HCT116 (cell line): ENCODE results near the gene CECR2. TPM values are rescaled to one million over a fixed set of nuclear protein-coding genes. Genes with fewer than 3 reads are reported as not detected.

Experiments
- ATAC-seq: fragments of 200-7000 bp; cut with Tn5 transposase; 2 replicates; pipeline ENCODE4 v1.9.1; 2020; ENCODE audit warnings: mild to moderate bottlenecking, moderate library complexity
- BruUV-seq: library from RNA; stranded (reverse); fragments of 400-500 nt; replicated peaks from 2 replicates; lab custom pipeline; 2021; lab: Mats Ljungman, UMichigan
- CTCF ChIA-PET: fragments of 300-600 bp; sonication (Branson Sonifier 250); formaldehyde crosslinking; loops from one replicate; lab custom pipeline; 2021; ENCODE audit warnings: antibody characterized with exemption; lab: Charles Lee
- POLR2A ChIA-PET: fragments of 300-600, 350-600 bp; sonication (Branson Sonifier 250); formaldehyde crosslinking; loops from one replicate; lab custom pipeline; 2021; ENCODE audit warnings: antibody characterized with exemption; lab: Charles Lee
- RAD21 ChIA-PET, 2 experiments: fragments of 300-600 bp; sonication (Branson Sonifier 250); formaldehyde crosslinking; loops; one replicate each; lab custom pipeline; 2023; ENCODE audit warnings: low total read pairs in 2 of 2; ENCODE audit not compliant: uncharacterized antibody in 2 of 2, unreplicated experiment in 2 of 2, low non-redundant PET in 1 of 2; lab: Charles Lee
- DNase-seq: peaks from one replicate; pipeline ENCODE4 v3.0.0-alpha.2; 2010; ENCODE audit warnings: low read depth, low spot score
- H2AFZ ChIP-seq: fragments of 200-600 bp; shearing (Covaris generic), sonication (generic); 2 replicates; pipeline ENCODE4 v1.6.1; 2017; ENCODE audit warnings: low read depth, mixed run types, mixed read lengths, antibody characterized with exemption, low read length; ENCODE audit not compliant: poor library complexity, severe bottlenecking
- H3K27ac ChIP-seq: 2 replicates; pipeline ENCODE4 v1.5.1; 2012; ENCODE audit warnings: low read depth, low read length
- H3K27me3 ChIP-seq: fragments of 200-600 bp; sonication (generic); 2 replicates; pipeline ENCODE4 v1.6.1; 2016; ENCODE audit warnings: mixed run types, low read length, mixed read lengths; ENCODE audit not compliant: insufficient read depth
- H3K36me3 ChIP-seq, 2 experiments: fragments of 200-500 bp in 1 of 2; fragments of 200-600 bp in 1 of 2; sonication (Bioruptor generic) in 1 of 2; sonication (generic) in 1 of 2; 2 replicates each; pipeline versions ENCODE4 v1.5.1 to v1.6.1; 2014 to 2016; ENCODE audit warnings: low read length in 2 of 2, inconsistent platforms in 1 of 2, mixed read lengths in 1 of 2, mixed run types in 1 of 2; ENCODE audit not compliant: insufficient read depth in 2 of 2, control insufficient read depth in 1 of 2
- H3K4me1 ChIP-seq, 2 experiments: fragments of 200-600 bp in 1 of 2; sonication (generic) in 1 of 2; 2 replicates each; pipeline versions ENCODE4 v1.5.1 to v1.6.1; 2012 to 2017; ENCODE audit warnings: low read length in 2 of 2, inconsistent platforms in 1 of 2, mild to moderate bottlenecking in 1 of 2, mixed read lengths in 1 of 2, mixed run types in 1 of 2, moderate library complexity in 1 of 2; ENCODE audit not compliant: insufficient read depth in 2 of 2, control insufficient read depth in 1 of 2
- H3K4me2 ChIP-seq: fragments of 200-600 bp; sonication (generic); 2 replicates; pipeline ENCODE4 v1.6.1; 2017; ENCODE audit warnings: mixed run types, low read length, mixed read lengths
- H3K4me3 ChIP-seq, 2 experiments: fragments of 200-600 bp in 1 of 2; sonication (generic) in 1 of 2; replicated peaks in 1 of 2; 2 replicates each; pipeline ENCODE4 v1.5.1; 2011 to 2016; ENCODE audit warnings: low read length in 2 of 2, control low read depth in 1 of 2, low read depth in 1 of 2, mild to moderate bottlenecking in 1 of 2, mixed read lengths in 1 of 2, mixed run types in 1 of 2
- H3K79me2 ChIP-seq: fragments of 200-600 bp; sonication (generic); 2 replicates; pipeline ENCODE4 v1.6.1; 2017; ENCODE audit warnings: mild to moderate bottlenecking, mixed run types, low read length, moderate library complexity, mixed read lengths; ENCODE audit not compliant: insufficient read depth
- H3K9ac ChIP-seq: fragments of 200-600 bp; sonication (generic); 2 replicates; pipeline ENCODE4 v1.6.1; 2016; ENCODE audit warnings: low read length, mixed read lengths
- H3K9me2 ChIP-seq: fragments of 200-600 bp; sonication (generic), shearing (Covaris generic); 2 replicates; pipeline ENCODE4 v1.6.1; 2017; ENCODE audit warnings: mixed run types, mild to moderate bottlenecking, moderate library complexity; ENCODE audit not compliant: insufficient read depth
- H3K9me3 ChIP-seq, 2 experiments: fragments of 200-500 bp in 1 of 2; fragments of 200-600 bp in 1 of 2; sonication (Bioruptor generic) in 1 of 2; sonication (generic) in 1 of 2; 2 replicates each; pipeline ENCODE4 v1.6.1; 2014 to 2017; ENCODE audit warnings: low read length in 2 of 2, mixed read lengths in 2 of 2, inconsistent platforms in 1 of 2, low read depth in 1 of 2, mild to moderate bottlenecking in 1 of 2, mixed run types in 1 of 2, moderate library complexity in 1 of 2; ENCODE audit not compliant: control insufficient read depth in 1 of 2, insufficient read depth in 1 of 2
- H4K20me1 ChIP-seq: fragments of 200-600 bp; sonication (generic), shearing (Covaris generic); 2 replicates; pipeline ENCODE4 v1.6.1; 2017; ENCODE audit warnings: mixed run types, mild to moderate bottlenecking, moderate library complexity; ENCODE audit not compliant: insufficient read depth
- EGR1 ChIP-seq: IDR thresholded peaks from 2 replicates; pipeline ENCODE4 v1.6.1; 2012; ENCODE audit warnings: low read depth
- EZH2 ChIP-seq: fragments of 200-600 bp; sonication (generic); IDR thresholded peaks from 2 replicates; pipeline ENCODE4 v1.6.1; 2017; ENCODE audit warnings: antibody characterized with exemption, mixed run types
- EZH2phosphoT487 ChIP-seq: fragments of 200-600 bp; IDR thresholded peaks from 2 replicates; pipeline ENCODE4 v1.6.1; 2018; ENCODE audit warnings: antibody characterized with exemption, borderline replicate concordance
- SIN3A ChIP-seq: IDR thresholded peaks from 2 replicates; pipeline ENCODE4 v1.6.1; 2012; ENCODE audit warnings: low read depth
- intact Hi-C: fragments of 100-400 bp; cut with micrococcal nuclease; formaldehyde crosslinking; loops from 2 replicates; pipeline ENCODE4 v1.10.0; 2022
- total RNA-seq: library from RNA; stranded (reverse); gene quantifications from one replicate; pipeline ENCODE4 v1.2.1, GENCODE V29; 2021; ENCODE audit not compliant: unreplicated experiment
- TF ChIP-seq, protein P1 (sequence below): IDR thresholded peaks from 2 replicates; pipeline ENCODE4 v1.6.1; 2012; ENCODE audit warnings: low read depth

CECR2 gene
- total RNA-seq, 1 experiment from 2014 or later: 6.0 TPM

DNA sequence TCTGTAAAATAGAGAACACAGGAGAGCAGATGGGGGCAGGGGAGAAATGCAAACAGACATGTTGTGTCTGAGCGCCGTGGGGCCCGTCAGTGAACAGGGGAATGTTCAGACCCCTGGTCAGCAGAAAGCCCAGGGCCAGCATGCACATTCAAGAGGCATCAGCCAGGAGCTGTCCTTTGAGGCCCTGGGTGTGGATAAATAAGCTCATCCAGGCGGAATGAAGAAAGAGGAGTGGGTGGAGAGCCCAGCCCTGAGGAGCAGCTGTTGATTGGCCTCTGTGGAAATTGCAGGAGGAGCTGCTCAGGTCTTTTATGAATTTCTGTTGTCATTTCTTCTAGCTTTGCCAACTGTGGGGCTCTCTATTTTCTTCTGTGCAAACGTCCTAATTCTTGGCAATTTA, 49.7 kb upstream of the CECR2 start (continued):
- TF ChIP-seq EZH2phosphoT487: no peak

DNA sequence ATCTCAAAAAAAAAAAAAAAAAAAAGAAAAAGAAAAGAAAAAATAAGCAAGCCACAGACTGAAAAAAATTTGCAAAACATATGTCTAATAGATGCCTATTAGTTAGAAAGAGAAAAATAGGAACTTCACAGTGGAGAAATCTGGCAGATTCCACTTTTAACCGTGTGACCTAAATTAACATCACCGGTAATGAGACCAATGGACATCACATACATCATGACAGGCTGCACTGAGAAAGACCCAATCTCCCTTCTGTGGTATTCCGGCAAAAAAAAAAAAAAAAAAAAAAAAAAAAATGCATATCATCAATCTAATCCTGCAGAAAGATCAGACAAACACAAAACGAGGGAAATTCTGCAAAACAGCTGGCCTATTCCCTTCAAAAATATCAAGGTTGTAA, 46.7 kb upstream of the CECR2 start:
- intact Hi-C loops: no loop called here
- Histone ChIP-seq H3K79me2 (no peaks in the 10 kb centered on the region), H2AFZ (no peak overlapping the region), H3K4me1 (no peaks in the 10 kb centered on the region), H3K27ac (no peak overlapping the region), H3K4me3 (no peak overlapping the region), H3K9me2 (no peaks in the 10 kb centered on the region), H4K20me1 (no peaks in the 10 kb centered on the region), H3K4me2 (no peak overlapping the region), H3K36me3 (no peaks in the 10 kb centered on the region), H3K27me3 (no peaks in the 10 kb centered on the region), H3K9me3 (no peaks in the 10 kb centered on the region), H3K9ac (no peak overlapping the region)
- CTCF ChIA-PET: interaction anchor here (0.7 kb wide), 1 partner anchor 160 kb away, joined by 3 read pairs; no protein-coding TSS in a partner anchor
- DNase-seq (no peak), ATAC-seq (no peak)
- POLR2A ChIA-PET: no interaction called here
- RAD21 ChIA-PET: no interaction called here
- TF ChIP-seq, protein P1, sequence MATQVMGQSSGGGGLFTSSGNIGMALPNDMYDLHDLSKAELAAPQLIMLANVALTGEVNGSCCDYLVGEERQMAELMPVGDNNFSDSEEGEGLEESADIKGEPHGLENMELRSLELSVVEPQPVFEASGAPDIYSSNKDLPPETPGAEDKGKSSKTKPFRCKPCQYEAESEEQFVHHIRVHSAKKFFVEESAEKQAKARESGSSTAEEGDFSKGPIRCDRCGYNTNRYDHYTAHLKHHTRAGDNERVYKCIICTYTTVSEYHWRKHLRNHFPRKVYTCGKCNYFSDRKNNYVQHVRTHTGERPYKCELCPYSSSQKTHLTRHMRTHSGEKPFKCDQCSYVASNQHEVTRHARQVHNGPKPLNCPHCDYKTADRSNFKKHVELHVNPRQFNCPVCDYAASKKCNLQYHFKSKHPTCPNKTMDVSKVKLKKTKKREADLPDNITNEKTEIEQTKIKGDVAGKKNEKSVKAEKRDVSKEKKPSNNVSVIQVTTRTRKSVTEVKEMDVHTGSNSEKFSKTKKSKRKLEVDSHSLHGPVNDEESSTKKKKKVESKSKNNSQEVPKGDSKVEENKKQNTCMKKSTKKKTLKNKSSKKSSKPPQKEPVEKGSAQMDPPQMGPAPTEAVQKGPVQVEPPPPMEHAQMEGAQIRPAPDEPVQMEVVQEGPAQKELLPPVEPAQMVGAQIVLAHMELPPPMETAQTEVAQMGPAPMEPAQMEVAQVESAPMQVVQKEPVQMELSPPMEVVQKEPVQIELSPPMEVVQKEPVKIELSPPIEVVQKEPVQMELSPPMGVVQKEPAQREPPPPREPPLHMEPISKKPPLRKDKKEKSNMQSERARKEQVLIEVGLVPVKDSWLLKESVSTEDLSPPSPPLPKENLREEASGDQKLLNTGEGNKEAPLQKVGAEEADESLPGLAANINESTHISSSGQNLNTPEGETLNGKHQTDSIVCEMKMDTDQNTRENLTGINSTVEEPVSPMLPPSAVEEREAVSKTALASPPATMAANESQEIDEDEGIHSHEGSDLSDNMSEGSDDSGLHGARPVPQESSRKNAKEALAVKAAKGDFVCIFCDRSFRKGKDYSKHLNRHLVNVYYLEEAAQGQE: no peak
- no peak for TF ChIP-seq SIN3A
- no peak for TF ChIP-seq EGR1
- no TSS peak for BruUV-seq

- no peak overlapping the region for H3K4me2 ChIP-seq
- no peak overlapping the region for H3K4me3 ChIP-seq
- no peak for ATAC-seq
- CTCF ChIA-PET: no interaction called here
- H3K4me1 ChIP-seq: no peaks in the 10 kb centered on the region
- RAD21 ChIA-PET: no interaction called here
- TF ChIP-seq EZH2: no peak
- TF ChIP-seq, all 23 proteins: peak for 0
- H2AFZ ChIP-seq: no peak overlapping the region
- no peaks in the 10 kb centered on the region for H3K9me2 ChIP-seq
- H3K27ac ChIP-seq: no peak overlapping the region
- H3K9me3 ChIP-seq: no peaks in the 10 kb centered on the region
- no peak overlapping the region for H3K9ac ChIP-seq
- no peak for DNase-seq
- no peaks in the 10 kb centered on the region for H4K20me1 ChIP-seq
- no TSS peak for BruUV-seq
- H3K79me2 ChIP-seq: no peaks in the 10 kb centered on the region
- POLR2A ChIA-PET: no interaction called here
- no peaks in the 10 kb centered on the region for H3K36me3 ChIP-seq
- intact Hi-C loops: no loop called here
- H3K27me3 ChIP-seq: no peaks in the 10 kb centered on the region
Measured at GRCh38 chr22:17331690-17332089, 37.6 kb upstream of the CECR2 start.
